ENCODE measurements around the gene CADM1. TPM values are rescaled to one million over a fixed set of nuclear protein-coding genes. Genes with fewer than 3 reads are reported as not detected.

The CADM1 gene
- total RNA-seq, 6 experiments from 2014 or later = 21.1 to 56.7 (median 30.6) TPM

GRCh38 chr11:115503886-115504275 lies 334 bp downstream of the CADM1 start:
- no peak for DNase-seq
- H3K4me3 ChIP-seq = peak overlapping the region; percentile 69 to 71 (median 69)
- H3K36me3 ChIP-seq = no peaks in the 10 kb centered on the region
- no peaks in the 10 kb centered on the region for H3K9me3 ChIP-seq
- H3K4me1 ChIP-seq = peaks cover 0 to 30% (median 1%) of the 10 kb centered on the region in 4 donors
- H3K27ac ChIP-seq = peak overlapping the region; percentile 76 to 82 (median 79)
- no peaks in the 10 kb centered on the region for H3K27me3 ChIP-seq
- 3% methylated on average over 5 of the region's 15 CpGs for whole genome bisulfite sequencing (ENCODE audit: insufficient coverage, low coverage, low lambda C conversion rate, missing lambda C conversion rate)
- TF ChIP-seq POLR2A (IDR thresholded peaks at IDR 0.05) (no peak), CTCF (IDR thresholded peaks at IDR 0.05) (no peak)
- intact Hi-C loops (cut with DNase I) = loop anchor here in 1 of 2 donors (10.0 kb wide), 1 partner anchor 169 kb away; no protein-coding TSS in a partner anchor
- peak; percentile 3 to 8 (median 5) for ATAC-seq

GRCh38 chr11:115503083-115503885 lies 931 bp downstream of the CADM1 start:
- H3K27ac ChIP-seq = peak overlapping the region; percentile 76 to 82 (median 79)
- no peaks in the 10 kb centered on the region for H3K9me3 ChIP-seq
- DNase-seq (peak; percentile 87 to 91 (median 89)), ATAC-seq (peak; percentile 59 to 78 (median 70))
- H3K4me1 ChIP-seq = peaks cover 0 to 36% (median 3%) of the 10 kb centered on the region in 4 donors
- intact Hi-C loops (cut with DNase I) = loop anchor here in 1 of 2 donors (10.0 kb wide), 1 partner anchor 168 kb away; no protein-coding TSS in a partner anchor
- TF ChIP-seq POLR2A (IDR thresholded peaks at IDR 0.05) (peak; percentile 46), CTCF (IDR thresholded peaks at IDR 0.05) (peak; percentile 50 to 69 (median 60))
- H3K27me3 ChIP-seq = no peaks in the 10 kb centered on the region
- no peaks in the 10 kb centered on the region for H3K36me3 ChIP-seq
- H3K4me3 ChIP-seq = peak overlapping the region; percentile 69 to 71 (median 69)
- 0% methylated on average over 15 of the region's 77 CpGs for WGBS (ENCODE audit: insufficient coverage, low coverage, low lambda C conversion rate, missing lambda C conversion rate)

GRCh38 chr11:115502636-115503082 lies 1.6 kb downstream of the CADM1 start:
- no peaks in the 10 kb centered on the region for H3K36me3 ChIP-seq
- H3K9me3 ChIP-seq = no peaks in the 10 kb centered on the region
- peaks cover 0 to 42% (median 6%) of the 10 kb centered on the region in 4 donors for H3K4me1 ChIP-seq
- intact Hi-C loops (cut with DNase I) = loop anchor here in 1 of 2 donors (10.0 kb wide), 1 partner anchor 168 kb away; no protein-coding TSS in a partner anchor
- H3K27me3 ChIP-seq = no peaks in the 10 kb centered on the region
- DNase-seq = no peak
- 0% methylated on average over 4 of the region's 30 CpGs for WGBS (ENCODE audit: insufficient coverage, low coverage, low lambda C conversion rate, missing lambda C conversion rate)
- peak overlapping the region; percentile 69 to 71 (median 69) for H3K4me3 ChIP-seq
- TF ChIP-seq CTCF (IDR thresholded peaks at IDR 0.05) (no peak), POLR2A (IDR thresholded peaks at IDR 0.05) (no peak)
- ATAC-seq = peak in 2 of 4 donors; percentile 0 to 1
- peak overlapping the region; percentile 76 to 82 (median 79) for H3K27ac ChIP-seq

- intact Hi-C loops (cut with DNase I) = loop anchor here in 1 of 2 donors (10.0 kb wide), 1 partner anchor 167 kb away; no protein-coding TSS in a partner anchor
- 1% methylated on average over 18 of the region's 22 CpGs for WGBS (ENCODE audit: insufficient coverage, low coverage, low lambda C conversion rate, missing lambda C conversion rate)
- Histone ChIP-seq H3K9me3 (no peaks in the 10 kb centered on the region), H3K27ac (peak overlapping the region in 1 of 3 donors; percentile 82), H3K4me3 (peak overlapping the region; percentile 69 to 71 (median 69)), H3K36me3 (no peaks in the 10 kb centered on the region), H3K27me3 (no peaks in the 10 kb centered on the region), H3K4me1 (peaks cover 0 to 48% (median 8%) of the 10 kb centered on the region in 4 donors)
- DNase-seq (no peak), ATAC-seq (no peak)
- TF ChIP-seq POLR2A (IDR thresholded peaks at IDR 0.05) = no peak
- TF ChIP-seq CTCF (IDR thresholded peaks at IDR 0.05) = no peak
Observed at GRCh38 chr11:115501893-115502589, 2.2 kb downstream of the CADM1 start.

Data from right lobe of liver (tissue), 6 donors.